ENCODE measurements around the gene UBE2J2. TPM values are rescaled to one million over a fixed set of nuclear protein-coding genes. Genes with fewer than 3 reads are reported as not detected.

The UBE2J2 gene
- total RNA-seq, 1 donor from 2014 or later: 56.7 TPM

GRCh38 chr1:1259119-1259488, 14.6 kb downstream of the UBE2J2 start:
- DNase-seq (ENCODE audit: extremely low spot score in 2 of 2): no peak
- intact Hi-C loops (cut with DNase I): no loop called here
- no peak overlapping the region for H3K4me3 ChIP-seq
- peaks cover 0 to 61% of the 10 kb centered on the region in 2 donors for H3K36me3 ChIP-seq
- H3K27me3 ChIP-seq: no peaks in the 10 kb centered on the region
- no peak overlapping the region for H3K27ac ChIP-seq
- TF ChIP-seq POLR2AphosphoS5 (IDR thresholded peaks at IDR 0.05; ENCODE audit: insufficient read depth in 1 of 2, low read depth in 1 of 2): no peak
- no peak for TF ChIP-seq CTCF (IDR thresholded peaks at IDR 0.05)
- TF ChIP-seq POLR2A (IDR thresholded peaks at IDR 0.05): no peak
- no peaks in the 10 kb centered on the region for H3K4me1 ChIP-seq
- no peaks in the 10 kb centered on the region for H3K9me3 ChIP-seq

- H3K4me3 ChIP-seq: no peak overlapping the region
- no peak overlapping the region for H3K27ac ChIP-seq
- H3K27me3 ChIP-seq: no peaks in the 10 kb centered on the region
- TF ChIP-seq CTCF (IDR thresholded peaks at IDR 0.05): no peak
- TF ChIP-seq POLR2AphosphoS5 (IDR thresholded peaks at IDR 0.05; ENCODE audit: insufficient read depth in 1 of 2, low read depth in 1 of 2): no peak
- TF ChIP-seq POLR2A (IDR thresholded peaks at IDR 0.05): no peak
- peaks cover 0 to 53% of the 10 kb centered on the region in 2 donors for H3K36me3 ChIP-seq
- no peak for DNase-seq (ENCODE audit: extremely low spot score in 2 of 2)
- intact Hi-C loops (cut with DNase I): no loop called here
- H3K4me1 ChIP-seq: no peaks in the 10 kb centered on the region
- H3K9me3 ChIP-seq: no peaks in the 10 kb centered on the region
Measured at GRCh38 chr1:1256956-1257871, 16.4 kb downstream of the UBE2J2 start.

DNA sequence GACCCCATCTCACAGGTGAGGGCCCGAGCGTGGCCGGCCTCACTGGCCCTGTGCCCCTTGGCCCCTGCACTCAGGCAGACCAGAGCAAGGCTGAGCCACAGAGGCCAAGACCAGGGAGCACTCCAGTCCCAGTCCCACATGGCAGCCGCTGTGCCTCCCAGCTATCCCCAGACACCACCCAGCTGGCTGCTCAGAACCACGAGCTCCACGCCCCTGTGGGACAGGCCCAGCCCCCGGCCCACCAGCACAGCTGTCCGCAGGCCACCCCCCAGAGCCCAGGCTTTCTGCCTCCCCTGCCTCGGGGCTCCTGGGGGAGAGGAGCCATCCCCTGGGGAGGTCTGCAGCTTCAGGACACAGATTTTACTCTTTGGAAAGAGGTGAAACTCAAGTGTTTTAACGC, 18.0 kb downstream of the UBE2J2 start:
- H3K27me3 ChIP-seq: no peaks in the 10 kb centered on the region
- TF ChIP-seq POLR2A (IDR thresholded peaks at IDR 0.05) (no peak), CTCF (IDR thresholded peaks at IDR 0.05) (no peak), POLR2AphosphoS5 (IDR thresholded peaks at IDR 0.05; ENCODE audit: insufficient read depth in 1 of 2, low read depth in 1 of 2) (no peak)
- H3K4me1 ChIP-seq: no peaks in the 10 kb centered on the region
- H3K36me3 ChIP-seq: peaks cover 0 to 46% of the 10 kb centered on the region in 2 donors
- no peak overlapping the region for H3K4me3 ChIP-seq
- DNase-seq (ENCODE audit: extremely low spot score in 2 of 2): no peak
- no peaks in the 10 kb centered on the region for H3K9me3 ChIP-seq
- intact Hi-C loops (cut with DNase I): no loop called here
- H3K27ac ChIP-seq: no peak overlapping the region

DNA sequence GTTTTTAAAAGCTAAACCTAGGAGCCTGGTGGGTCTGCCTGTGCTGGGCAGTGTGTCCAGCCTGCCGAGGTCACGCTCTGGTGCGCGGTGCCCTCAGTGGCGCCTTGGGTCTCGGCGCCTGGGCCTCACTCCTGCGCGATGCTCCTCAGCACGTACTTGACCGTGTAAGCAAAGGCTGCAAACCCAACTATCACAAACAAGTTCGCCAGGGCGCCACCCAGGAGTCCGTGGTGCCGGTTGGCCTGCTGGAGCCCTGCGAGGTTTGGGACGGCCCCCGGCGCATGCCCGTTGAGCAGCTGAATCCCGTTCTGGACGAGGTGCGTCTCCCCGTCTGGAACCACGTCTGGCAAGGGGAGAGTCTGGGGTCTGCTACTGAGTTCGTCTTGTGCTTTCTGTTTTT, 18.6 kb downstream of the UBE2J2 start:
- H3K36me3 ChIP-seq: peaks cover 0 to 41% of the 10 kb centered on the region in 2 donors
- intact Hi-C loops (cut with DNase I): no loop called here
- no peak for DNase-seq (ENCODE audit: extremely low spot score in 2 of 2)

More for the DNA sequence above, 18.6 kb downstream of the UBE2J2 start:
- Histone ChIP-seq H3K4me3 (no peak overlapping the region), H3K27me3 (no peaks in the 10 kb centered on the region), H3K27ac (no peak overlapping the region), H3K4me1 (no peaks in the 10 kb centered on the region), H3K9me3 (no peaks in the 10 kb centered on the region)
- no peak for TF ChIP-seq POLR2A (IDR thresholded peaks at IDR 0.05)
- no peak for TF ChIP-seq CTCF (IDR thresholded peaks at IDR 0.05)
- no peak for TF ChIP-seq POLR2AphosphoS5 (IDR thresholded peaks at IDR 0.05; ENCODE audit: insufficient read depth in 1 of 2, low read depth in 1 of 2)
